ENCODE data around the gene TTC4. TPM values are rescaled to one million over a fixed set of nuclear protein-coding genes. Genes with fewer than 3 reads are reported as not detected.

The TTC4 gene
- polyA plus RNA-seq, 1 donor from 2014 or later, result 22.5 TPM

- no peak overlapping the region for H3K9ac ChIP-seq (ENCODE audit: low read length)
- no peaks in the 10 kb centered on the region for H3K79me2 ChIP-seq (replicated peaks; ENCODE audit: insufficient read depth, low read length)
- TF ChIP-seq RAD21 (conservative IDR thresholded peaks at IDR 0.05), result no peak
- no peak for TF ChIP-seq REST (IDR thresholded peaks at IDR 0.05; ENCODE audit: borderline replicate concordance)
- TF ChIP-seq TAF1 (IDR thresholded peaks at IDR 0.05; ENCODE audit: low read depth), result no peak
- TF ChIP-seq, protein P1, sequence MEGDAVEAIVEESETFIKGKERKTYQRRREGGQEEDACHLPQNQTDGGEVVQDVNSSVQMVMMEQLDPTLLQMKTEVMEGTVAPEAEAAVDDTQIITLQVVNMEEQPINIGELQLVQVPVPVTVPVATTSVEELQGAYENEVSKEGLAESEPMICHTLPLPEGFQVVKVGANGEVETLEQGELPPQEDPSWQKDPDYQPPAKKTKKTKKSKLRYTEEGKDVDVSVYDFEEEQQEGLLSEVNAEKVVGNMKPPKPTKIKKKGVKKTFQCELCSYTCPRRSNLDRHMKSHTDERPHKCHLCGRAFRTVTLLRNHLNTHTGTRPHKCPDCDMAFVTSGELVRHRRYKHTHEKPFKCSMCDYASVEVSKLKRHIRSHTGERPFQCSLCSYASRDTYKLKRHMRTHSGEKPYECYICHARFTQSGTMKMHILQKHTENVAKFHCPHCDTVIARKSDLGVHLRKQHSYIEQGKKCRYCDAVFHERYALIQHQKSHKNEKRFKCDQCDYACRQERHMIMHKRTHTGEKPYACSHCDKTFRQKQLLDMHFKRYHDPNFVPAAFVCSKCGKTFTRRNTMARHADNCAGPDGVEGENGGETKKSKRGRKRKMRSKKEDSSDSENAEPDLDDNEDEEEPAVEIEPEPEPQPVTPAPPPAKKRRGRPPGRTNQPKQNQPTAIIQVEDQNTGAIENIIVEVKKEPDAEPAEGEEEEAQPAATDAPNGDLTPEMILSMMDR (IDR thresholded peaks at IDR 0.05; ENCODE audit: poor library complexity, severe bottlenecking), result no peak
- no peak for TF ChIP-seq EP300 (conservative IDR thresholded peaks at IDR 0.05; ENCODE audit: poor library complexity, severe bottlenecking)
- no peak for TF ChIP-seq SMC3 (conservative IDR thresholded peaks at IDR 0.05; ENCODE audit: poor library complexity)
- no peaks in the 10 kb centered on the region for H3K9me2 ChIP-seq (ENCODE audit: insufficient read depth, low read length)
- no peak overlapping the region for H3K4me2 ChIP-seq (ENCODE audit: low read length)
- no peaks in the 10 kb centered on the region for H3K36me3 ChIP-seq (ENCODE audit: insufficient read depth, low read length)
- no peak overlapping the region for H3K4me3 ChIP-seq (ENCODE audit: low read length)
- H2AFZ ChIP-seq (ENCODE audit: low read depth, low read length), result no peak overlapping the region
- H3K27ac ChIP-seq (ENCODE audit: low read length), result no peak overlapping the region
- H3K9me3 ChIP-seq (ENCODE audit: low read length), result no peaks in the 10 kb centered on the region
- H3F3A ChIP-seq (ENCODE audit: insufficient read depth, low read length, poor library complexity, severe bottlenecking), result no peaks in the 10 kb centered on the region
- H3K27me3 ChIP-seq (ENCODE audit: insufficient read depth, low read depth, low read length), result peaks cover 34% of the 10 kb centered on the region
- no peaks in the 10 kb centered on the region for H4K20me1 ChIP-seq (ENCODE audit: insufficient read depth)
These were observed 66.9 kb downstream of the TTC4 start for GRCh38 chr1:54782588-54782987.

DNA sequence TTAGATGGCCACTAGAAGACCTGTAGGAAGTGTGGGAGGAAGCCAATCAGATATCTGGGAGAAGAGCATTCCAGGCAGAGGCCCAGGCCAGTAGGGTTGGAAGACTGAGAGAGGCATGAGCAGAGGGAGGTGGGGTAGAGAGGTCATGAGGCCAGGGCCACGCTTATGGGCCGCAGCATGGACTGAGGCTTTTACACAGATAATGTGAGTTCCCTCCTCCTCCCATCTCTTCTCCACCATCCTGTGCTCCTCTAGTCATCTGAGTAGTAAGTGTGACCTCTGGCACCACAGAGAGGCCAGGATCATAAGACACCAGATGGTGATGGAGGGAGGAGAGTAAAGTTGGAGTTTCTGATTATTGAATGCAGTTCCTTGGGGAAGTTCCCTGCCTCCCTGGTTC, 68.4 kb downstream of the TTC4 start:
- Histone ChIP-seq H3K27ac (ENCODE audit: low read length) (no peak overlapping the region), H2AFZ (ENCODE audit: low read depth, low read length) (no peak overlapping the region), H3K9me2 (ENCODE audit: insufficient read depth, low read length) (no peaks in the 10 kb centered on the region), H3K9ac (ENCODE audit: low read length) (no peak overlapping the region), H3K27me3 (ENCODE audit: insufficient read depth, low read depth, low read length) (peaks cover 34% of the 10 kb centered on the region), H3K4me2 (ENCODE audit: low read length) (no peak overlapping the region), H3K79me2 (replicated peaks; ENCODE audit: insufficient read depth, low read length) (no peaks in the 10 kb centered on the region), H4K20me1 (ENCODE audit: insufficient read depth) (no peaks in the 10 kb centered on the region), H3F3A (ENCODE audit: insufficient read depth, low read length, poor library complexity, severe bottlenecking) (no peaks in the 10 kb centered on the region), H3K4me3 (ENCODE audit: low read length) (no peak overlapping the region), H3K9me3 (ENCODE audit: low read length) (no peaks in the 10 kb centered on the region), H3K36me3 (ENCODE audit: insufficient read depth, low read length) (no peaks in the 10 kb centered on the region)
- no peak for TF ChIP-seq RAD21 (conservative IDR thresholded peaks at IDR 0.05)

DNA sequence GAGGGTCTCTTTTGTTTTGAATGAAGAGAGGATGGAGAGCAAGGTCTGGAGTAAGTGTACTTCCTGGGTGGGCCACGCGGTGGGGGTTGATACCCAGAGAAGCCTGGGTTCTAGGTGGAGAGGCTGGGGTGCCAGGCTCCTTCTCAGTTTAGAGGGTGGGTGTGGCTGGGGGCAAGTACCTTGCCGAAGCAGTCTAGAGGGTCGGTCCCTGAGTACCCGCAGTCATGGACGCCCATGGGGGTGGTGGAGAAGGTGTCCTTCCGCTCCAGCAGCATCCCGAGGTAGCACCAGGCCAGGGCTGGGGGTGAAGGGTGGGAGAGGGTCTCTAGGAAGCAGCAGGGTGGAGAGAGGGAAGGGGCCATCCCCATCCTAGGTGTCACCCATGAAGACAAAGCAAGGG, 71.1 kb downstream of the TTC4 start:
- Histone ChIP-seq H3K9ac (ENCODE audit: low read length) (no peak overlapping the region), H3K4me3 (ENCODE audit: low read length) (no peak overlapping the region), H3K27ac (ENCODE audit: low read length) (no peak overlapping the region), H3K9me2 (ENCODE audit: insufficient read depth, low read length) (no peaks in the 10 kb centered on the region), H3K36me3 (ENCODE audit: insufficient read depth, low read length) (no peaks in the 10 kb centered on the region), H4K20me1 (ENCODE audit: insufficient read depth) (no peaks in the 10 kb centered on the region), H3K9me3 (ENCODE audit: low read length) (no peaks in the 10 kb centered on the region), H3K27me3 (ENCODE audit: insufficient read depth, low read depth, low read length) (peaks cover 21% of the 10 kb centered on the region), H3K4me2 (ENCODE audit: low read length) (no peak overlapping the region), H2AFZ (ENCODE audit: low read depth, low read length) (no peak overlapping the region), H3F3A (ENCODE audit: insufficient read depth, low read length, poor library complexity, severe bottlenecking) (no peaks in the 10 kb centered on the region), H3K79me2 (replicated peaks; ENCODE audit: insufficient read depth, low read length) (no peaks in the 10 kb centered on the region)
- no peak for TF ChIP-seq EZH2 (IDR thresholded peaks at IDR 0.05; ENCODE audit: borderline replicate concordance, insufficient read depth, low read length, poor library complexity, severe bottlenecking)
- TF ChIP-seq, protein P1 (IDR thresholded peaks at IDR 0.05; ENCODE audit: poor library complexity, severe bottlenecking), result no peak
